DND-41 (cell line): ENCODE measurements around the gene PLK5.

ENCODE experiments used
- EZH2 ChIP-seq: IDR thresholded peaks from 3 replicates; pipeline ENCODE4 v1.6.1; 2012; ENCODE audit warnings: borderline replicate concordance, low read depth, mild to moderate bottlenecking, moderate library complexity, low read length, inconsistent platforms; ENCODE audit not compliant: severe bottlenecking
- TF ChIP-seq, protein P1 (sequence below): IDR thresholded peaks from 2 replicates; pipeline ENCODE4 v1.5.1; 2012; ENCODE audit warnings: borderline replicate concordance, low read length, moderate library complexity, mild to moderate bottlenecking; ENCODE audit not compliant: poor library complexity, severe bottlenecking; ENCODE audit errors: extremely low read depth

- TF ChIP-seq, protein P1, sequence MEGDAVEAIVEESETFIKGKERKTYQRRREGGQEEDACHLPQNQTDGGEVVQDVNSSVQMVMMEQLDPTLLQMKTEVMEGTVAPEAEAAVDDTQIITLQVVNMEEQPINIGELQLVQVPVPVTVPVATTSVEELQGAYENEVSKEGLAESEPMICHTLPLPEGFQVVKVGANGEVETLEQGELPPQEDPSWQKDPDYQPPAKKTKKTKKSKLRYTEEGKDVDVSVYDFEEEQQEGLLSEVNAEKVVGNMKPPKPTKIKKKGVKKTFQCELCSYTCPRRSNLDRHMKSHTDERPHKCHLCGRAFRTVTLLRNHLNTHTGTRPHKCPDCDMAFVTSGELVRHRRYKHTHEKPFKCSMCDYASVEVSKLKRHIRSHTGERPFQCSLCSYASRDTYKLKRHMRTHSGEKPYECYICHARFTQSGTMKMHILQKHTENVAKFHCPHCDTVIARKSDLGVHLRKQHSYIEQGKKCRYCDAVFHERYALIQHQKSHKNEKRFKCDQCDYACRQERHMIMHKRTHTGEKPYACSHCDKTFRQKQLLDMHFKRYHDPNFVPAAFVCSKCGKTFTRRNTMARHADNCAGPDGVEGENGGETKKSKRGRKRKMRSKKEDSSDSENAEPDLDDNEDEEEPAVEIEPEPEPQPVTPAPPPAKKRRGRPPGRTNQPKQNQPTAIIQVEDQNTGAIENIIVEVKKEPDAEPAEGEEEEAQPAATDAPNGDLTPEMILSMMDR: no peak
- TF ChIP-seq EZH2: no peak
Observed at GRCh38 chr19:1531587-1531986, 7.7 kb downstream of the PLK5 start.
